IgD-negative memory B cell (primary cell): ENCODE results near the gene TTN. TPM values are rescaled to one million over a fixed set of nuclear protein-coding genes. Genes with fewer than 3 reads are reported as not detected.

Experiments
- H3K27ac Mint-ChIP-seq, 3 donors: one replicate each; pipeline ENCODE4 v1.8.0; 2020 to 2022; ENCODE audit warnings: mild to moderate bottlenecking in 3 of 3, mixed read lengths in 3 of 3, moderate library complexity in 1 of 3
- H3K27me3 Mint-ChIP-seq: one replicate; pipeline ENCODE4 v1.8.0; 2021; ENCODE audit warnings: mixed read lengths
- H3K36me3 Mint-ChIP-seq: one replicate; pipeline ENCODE4 v1.8.0; 2020; ENCODE audit warnings: mild to moderate bottlenecking, mixed read lengths
- H3K4me1 Mint-ChIP-seq, 3 donors: one replicate each; pipeline ENCODE4 v1.8.0; 2020 to 2022; ENCODE audit warnings: mixed read lengths in 3 of 3, mild to moderate bottlenecking in 1 of 3
- H3K4me3 Mint-ChIP-seq, 4 donors: one replicate each; pipeline ENCODE4 v1.8.0; 2020 to 2022; ENCODE audit warnings: mild to moderate bottlenecking in 4 of 4, mixed read lengths in 4 of 4, moderate library complexity in 3 of 4
- H3K9me3 Mint-ChIP-seq, 3 donors: one replicate each; pipeline ENCODE4 v1.8.0; 2020 to 2021; ENCODE audit warnings: mixed read lengths in 3 of 3, mild to moderate bottlenecking in 1 of 3
- polyA plus RNA-seq: library from polyadenylated mRNA; unstranded; fragments of 300-500 nt; fragmentation: Illumina TruSeq; gene quantifications from one replicate; pipeline ENCODE4 v1.2.3, GENCODE V29; 2021

The TTN gene
- 9.4 TPM for polyA plus RNA-seq

- Mint-ChIP-seq H3K27ac (no peak within 1 kb of the TSS), H3K9me3 (no peaks in the 10 kb centered on the region), H3K4me1 (peaks cover 0 to 2% (median 0%) of the 10 kb centered on the region in 3 donors), H3K4me3 (no peak within 1 kb of the TSS), H3K36me3 (no peaks in the 10 kb centered on the region), H3K27me3 (no peaks in the 10 kb centered on the region)
Observed at GRCh38 chr2:178807227-178808008, at the start of gene TTN. Gene TTN (minus strand): TSS chr2:178807423. CDS start chr2:178804642, 2,781 bp downstream.

DNA sequence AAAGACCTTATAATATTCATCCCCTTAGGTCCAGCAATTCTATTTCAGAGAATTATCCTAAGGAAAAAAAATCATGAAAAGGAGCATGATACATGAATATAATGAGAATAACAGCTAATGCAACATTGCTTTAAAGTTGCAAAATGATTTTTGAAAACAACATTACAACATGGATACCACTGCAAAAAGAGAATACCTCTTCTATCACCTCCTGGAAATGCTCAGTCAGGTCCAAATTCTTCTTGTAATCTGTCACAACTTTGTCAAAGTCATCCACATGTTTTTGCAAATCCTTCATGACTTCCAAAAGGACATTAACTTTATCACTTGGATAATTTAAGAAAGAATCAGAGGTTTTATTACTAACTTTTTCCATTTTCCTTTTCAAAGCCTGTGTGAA, 47.9 kb upstream of the TTN start:
- Mint-ChIP-seq H3K4me3 (no peak overlapping the region), H3K9me3 (no peaks in the 10 kb centered on the region), H3K27ac (no peak overlapping the region), H3K36me3 (peaks cover 11% of the 10 kb centered on the region), H3K4me1 (no peaks in the 10 kb centered on the region), H3K27me3 (no peaks in the 10 kb centered on the region)

DNA sequence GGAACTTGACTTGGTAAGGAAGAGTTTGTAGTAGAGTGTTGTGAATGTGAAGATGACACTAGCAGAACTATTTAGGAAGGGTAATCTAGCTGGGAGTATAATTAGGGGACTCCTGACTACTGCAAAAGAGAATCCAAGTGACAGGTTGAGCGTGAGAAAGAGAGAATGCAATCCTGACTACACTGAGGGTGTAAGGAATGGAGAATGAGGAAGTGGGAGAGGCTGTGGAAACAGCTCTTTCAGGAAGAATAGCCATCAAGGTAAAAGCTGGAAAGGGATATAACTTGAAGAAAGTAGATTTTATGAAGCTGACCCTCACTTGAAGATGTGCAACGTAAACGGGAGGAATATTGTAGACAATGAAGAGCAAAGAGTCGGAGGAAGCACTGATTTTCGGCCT, 41.1 kb upstream of the TTN start:
- Mint-ChIP-seq H3K36me3 (peaks cover 16% of the 10 kb centered on the region), H3K4me3 (no peak overlapping the region), H3K27ac (no peak overlapping the region), H3K4me1 (no peaks in the 10 kb centered on the region), H3K27me3 (no peaks in the 10 kb centered on the region), H3K9me3 (no peaks in the 10 kb centered on the region)

GRCh38 chr2:178846458-178846802, 39.2 kb upstream of the TTN start:
- H3K27me3 Mint-ChIP-seq, result no peaks in the 10 kb centered on the region
- peaks cover 18% of the 10 kb centered on the region for H3K36me3 Mint-ChIP-seq
- H3K4me1 Mint-ChIP-seq, result no peaks in the 10 kb centered on the region
- H3K4me3 Mint-ChIP-seq, result no peak overlapping the region
- H3K27ac Mint-ChIP-seq, result no peak overlapping the region
- H3K9me3 Mint-ChIP-seq, result no peaks in the 10 kb centered on the region

GRCh38 chr2:178845566-178846457, 38.6 kb upstream of the TTN start:
- H3K27me3 Mint-ChIP-seq, result no peaks in the 10 kb centered on the region
- peak overlapping the region in 1 of 3 donors; percentile 6 for H3K27ac Mint-ChIP-seq
- peaks cover 21% of the 10 kb centered on the region for H3K36me3 Mint-ChIP-seq
- H3K9me3 Mint-ChIP-seq, result no peaks in the 10 kb centered on the region
- H3K4me3 Mint-ChIP-seq, result no peak overlapping the region
- H3K4me1 Mint-ChIP-seq, result no peaks in the 10 kb centered on the region

DNA sequence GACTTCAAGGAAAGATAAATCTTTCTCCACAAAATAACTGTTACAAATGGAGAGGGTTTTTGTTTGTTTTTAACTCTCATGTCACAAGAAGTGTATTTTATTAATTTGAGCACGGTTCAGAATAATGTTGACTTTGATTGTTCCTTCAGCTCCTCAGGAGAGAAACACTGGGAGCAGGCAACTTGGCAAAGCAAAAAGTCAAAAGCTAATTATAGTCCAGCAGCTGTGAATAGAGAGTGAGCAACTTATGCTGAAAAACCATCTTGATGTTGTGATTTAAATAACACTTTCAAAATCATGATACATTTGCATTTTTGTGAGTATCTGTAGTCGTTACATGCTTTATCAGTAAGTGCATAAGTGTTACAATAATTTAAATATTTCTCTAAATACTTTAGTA, 37.5 kb upstream of the TTN start:
- Mint-ChIP-seq H3K36me3 (peaks cover 18% of the 10 kb centered on the region), H3K4me3 (no peak overlapping the region), H3K9me3 (no peaks in the 10 kb centered on the region), H3K27ac (peak overlapping the region in 1 of 3 donors; percentile 50), H3K4me1 (no peaks in the 10 kb centered on the region), H3K27me3 (no peaks in the 10 kb centered on the region)

DNA sequence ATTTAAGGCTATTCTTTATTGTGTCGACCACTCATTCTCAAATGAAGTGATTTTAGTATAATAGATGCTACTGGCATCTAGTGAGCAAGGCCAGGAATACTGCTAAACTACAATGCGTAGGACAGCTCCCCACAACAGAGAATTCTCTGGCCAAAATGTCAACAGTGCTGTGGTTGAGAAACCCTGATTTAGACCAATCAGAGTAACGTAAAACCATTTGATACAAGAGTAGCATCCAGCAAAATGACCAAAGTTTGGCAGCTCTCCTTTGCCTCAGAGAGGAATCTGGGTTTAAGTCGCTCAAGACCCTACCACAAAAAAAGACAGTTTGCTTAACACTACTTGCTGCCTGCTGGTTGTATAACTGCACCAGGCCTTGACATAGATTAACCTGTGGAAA, 37.0 kb upstream of the TTN start:
- H3K36me3 Mint-ChIP-seq, result peaks cover 19% of the 10 kb centered on the region
- H3K9me3 Mint-ChIP-seq, result no peaks in the 10 kb centered on the region
- no peak overlapping the region for H3K4me3 Mint-ChIP-seq
- H3K27me3 Mint-ChIP-seq, result no peaks in the 10 kb centered on the region
- no peak overlapping the region for H3K27ac Mint-ChIP-seq
- no peaks in the 10 kb centered on the region for H3K4me1 Mint-ChIP-seq

GRCh38 chr2:178843697-178844096, 36.5 kb upstream of the TTN start:
- no peak overlapping the region for H3K27ac Mint-ChIP-seq
- peaks cover 19% of the 10 kb centered on the region for H3K36me3 Mint-ChIP-seq
- no peaks in the 10 kb centered on the region for H3K9me3 Mint-ChIP-seq
- H3K4me3 Mint-ChIP-seq, result no peak overlapping the region
- no peaks in the 10 kb centered on the region for H3K4me1 Mint-ChIP-seq
- no peaks in the 10 kb centered on the region for H3K27me3 Mint-ChIP-seq

GRCh38 chr2:178836807-178837206, 29.6 kb upstream of the TTN start:
- Mint-ChIP-seq H3K4me3 (no peak overlapping the region), H3K9me3 (no peaks in the 10 kb centered on the region), H3K27me3 (no peaks in the 10 kb centered on the region), H3K27ac (no peak overlapping the region), H3K36me3 (peaks cover 9% of the 10 kb centered on the region), H3K4me1 (peaks cover 0 to 2% (median 0%) of the 10 kb centered on the region in 3 donors)

- Mint-ChIP-seq H3K36me3 (peaks cover 8% of the 10 kb centered on the region), H3K27me3 (no peaks in the 10 kb centered on the region), H3K4me3 (no peak overlapping the region), H3K9me3 (no peaks in the 10 kb centered on the region), H3K4me1 (peaks cover 2 to 6% (median 3%) of the 10 kb centered on the region in 3 donors), H3K27ac (no peak overlapping the region)
Observed at GRCh38 chr2:178834086-178834485, 26.9 kb upstream of the TTN start.

GRCh38 chr2:178833382-178833781, 26.2 kb upstream of the TTN start:
- Mint-ChIP-seq H3K9me3 (no peaks in the 10 kb centered on the region), H3K4me3 (no peak overlapping the region), H3K27me3 (no peaks in the 10 kb centered on the region), H3K36me3 (peaks cover 8% of the 10 kb centered on the region), H3K27ac (no peak overlapping the region), H3K4me1 (peaks cover 4 to 6% (median 6%) of the 10 kb centered on the region in 3 donors)

DNA sequence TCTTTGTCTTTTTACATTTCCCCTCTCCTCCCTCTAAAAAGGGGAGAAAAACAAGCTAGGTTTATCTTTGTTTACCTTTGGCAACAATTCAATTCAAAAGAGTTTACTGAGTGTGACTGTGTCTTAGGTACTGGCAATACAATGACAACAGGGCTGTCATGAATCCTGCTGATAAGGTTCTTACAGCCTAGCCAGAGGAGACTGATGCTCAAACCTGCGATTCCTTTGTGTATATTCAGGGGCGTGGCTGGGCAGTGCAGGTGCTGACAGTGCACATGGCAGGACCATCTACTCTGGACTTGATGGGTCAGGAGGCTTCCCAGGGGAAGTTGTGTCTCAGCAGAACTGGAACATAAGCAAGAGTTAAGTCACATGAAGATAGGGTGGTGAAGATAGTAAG, 23.2 kb upstream of the TTN start:
- H3K4me3 Mint-ChIP-seq, result no peak overlapping the region
- H3K27ac Mint-ChIP-seq, result no peak overlapping the region
- H3K27me3 Mint-ChIP-seq, result no peaks in the 10 kb centered on the region
- H3K9me3 Mint-ChIP-seq, result peaks cover 2 to 5% (median 3%) of the 10 kb centered on the region in 3 donors
- peaks cover 8% of the 10 kb centered on the region for H3K36me3 Mint-ChIP-seq
- H3K4me1 Mint-ChIP-seq, result peaks cover 4 to 6% (median 6%) of the 10 kb centered on the region in 3 donors

- H3K36me3 Mint-ChIP-seq, result peaks cover 10% of the 10 kb centered on the region
- H3K27me3 Mint-ChIP-seq, result no peaks in the 10 kb centered on the region
- H3K9me3 Mint-ChIP-seq, result peaks cover 2 to 5% (median 3%) of the 10 kb centered on the region in 3 donors
- H3K4me1 Mint-ChIP-seq, result peaks cover 4 to 6% (median 6%) of the 10 kb centered on the region in 3 donors
- H3K4me3 Mint-ChIP-seq, result no peak overlapping the region
- no peak overlapping the region for H3K27ac Mint-ChIP-seq
Observed at GRCh38 chr2:178829981-178830380, 22.8 kb upstream of the TTN start.

GRCh38 chr2:178829299-178829960, 22.2 kb upstream of the TTN start:
- Mint-ChIP-seq H3K4me3 (no peak overlapping the region), H3K27me3 (no peaks in the 10 kb centered on the region), H3K27ac (no peak overlapping the region), H3K36me3 (peaks cover 10% of the 10 kb centered on the region), H3K9me3 (peaks cover 2 to 5% (median 3%) of the 10 kb centered on the region in 3 donors), H3K4me1 (peaks cover 4 to 6% (median 6%) of the 10 kb centered on the region in 3 donors)

DNA sequence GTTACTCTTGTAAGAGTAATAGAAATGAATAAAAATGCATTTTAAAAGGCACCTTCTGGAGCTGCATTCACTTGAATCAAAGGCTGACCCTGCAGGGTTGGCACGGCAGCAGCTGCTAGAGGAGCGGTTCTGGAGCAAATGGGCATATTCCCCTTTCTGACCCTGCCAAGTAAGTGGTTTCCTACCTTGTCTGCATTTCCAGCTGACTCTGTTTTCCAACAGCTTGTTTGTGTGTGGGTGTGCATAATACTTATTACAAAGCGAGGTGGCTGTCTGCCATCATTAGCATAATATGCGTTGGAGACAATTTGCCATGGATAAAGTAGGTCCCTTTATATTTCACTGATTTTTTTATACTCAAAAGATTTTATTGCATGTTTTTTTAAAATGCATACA, 21.3 kb upstream of the TTN start:
- Mint-ChIP-seq H3K27me3 (no peaks in the 10 kb centered on the region), H3K9me3 (peaks cover 2 to 5% (median 3%) of the 10 kb centered on the region in 3 donors), H3K27ac (peak overlapping the region in 1 of 3 donors; percentile 41), H3K4me1 (peaks cover 4 to 6% (median 6%) of the 10 kb centered on the region in 3 donors), H3K4me3 (no peak overlapping the region), H3K36me3 (peaks cover 10% of the 10 kb centered on the region)
